ENCODE results near the gene ABCA12.
A peak's percentile ranks its signal among the peaks of the same experiment; 100 is the strongest.

ABCA12 gene

GRCh38 chr2:214934006-214934405 is 204.4 kb downstream of the ABCA12 start:
- DNase-seq (ENCODE audit: low spot score): no peak

DNA sequence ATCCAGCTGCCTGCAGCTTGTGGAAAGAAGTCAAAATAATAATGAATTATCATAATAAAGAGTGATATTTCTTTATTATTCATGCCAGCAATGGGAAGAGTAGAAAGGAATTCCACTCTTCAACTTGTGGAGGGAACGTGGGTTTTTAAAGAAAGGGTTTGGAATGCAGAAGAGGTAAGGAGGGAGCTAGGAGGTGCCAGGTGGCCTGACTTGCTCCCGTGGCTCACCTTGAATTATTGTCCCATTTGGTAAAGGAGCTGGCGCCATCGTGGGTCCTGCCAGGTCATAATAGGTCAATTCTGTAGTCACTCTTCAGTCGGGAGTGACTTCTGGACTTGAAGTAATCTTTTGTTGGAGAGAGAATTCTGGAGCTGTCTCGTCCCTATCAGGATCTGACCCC is 233.8 kb downstream of the ABCA12 start:
- no peak for DNase-seq (ENCODE audit: low spot score)

- DNase-seq (ENCODE audit: low spot score): no peak
Measured at GRCh38 chr2:214904176-214904575, 234.2 kb downstream of the ABCA12 start.

DNA sequence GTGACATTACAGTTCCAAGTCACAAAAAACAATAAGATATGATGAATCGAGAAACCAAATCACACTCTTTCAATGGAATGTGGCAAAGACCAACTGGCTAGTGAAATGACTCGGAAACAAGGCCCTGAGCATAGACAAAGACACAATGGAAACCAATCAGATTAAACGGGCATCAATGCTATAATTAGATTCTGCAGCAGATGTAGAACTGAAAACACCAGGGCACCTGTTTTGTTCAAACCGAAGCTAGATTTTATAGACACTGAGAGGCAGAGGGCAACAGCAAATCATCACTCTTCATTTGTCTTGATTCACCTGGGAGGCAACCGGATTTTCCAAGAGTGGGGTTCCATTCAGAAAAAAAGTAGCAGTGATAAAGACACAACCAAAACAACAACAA is 236.1 kb downstream of the ABCA12 start:
- DNase-seq (ENCODE audit: low spot score): no peak

- no peak for DNase-seq (ENCODE audit: low spot score)
Measured at GRCh38 chr2:214899751-214900150, 238.7 kb downstream of the ABCA12 start.

- no peak for DNase-seq (ENCODE audit: low spot score)
Measured at GRCh38 chr2:214896274-214896673, 242.2 kb downstream of the ABCA12 start.

- DNase-seq (ENCODE audit: low spot score): no peak
Measured at GRCh38 chr2:214895469-214895868, 243.0 kb downstream of the ABCA12 start.

GRCh38 chr2:214889301-214889700 is 249.1 kb downstream of the ABCA12 start:
- DNase-seq (ENCODE audit: low spot score): no peak

- DNase-seq (ENCODE audit: low spot score): peak; percentile 44
Measured at GRCh38 chr2:214881647-214882202, 256.7 kb downstream of the ABCA12 start.
